Activated CD4-positive, alpha-beta T cell treated with anti-CD3 and anti-CD28 coated beads for 48 hours (primary cell): Measurements from ENCODE around the gene PIP4K2C.
"Not testable (repeated sequence)": the region's sequence is repeated elsewhere in the genome, so short reads cannot be mapped to it uniquely, and the experiment has no call there.

ENCODE experiments used
- DNase-seq: peaks from one replicate; pipeline ENCODE4 v3.0.0-alpha.2; 2020

PIP4K2C gene

DNA sequence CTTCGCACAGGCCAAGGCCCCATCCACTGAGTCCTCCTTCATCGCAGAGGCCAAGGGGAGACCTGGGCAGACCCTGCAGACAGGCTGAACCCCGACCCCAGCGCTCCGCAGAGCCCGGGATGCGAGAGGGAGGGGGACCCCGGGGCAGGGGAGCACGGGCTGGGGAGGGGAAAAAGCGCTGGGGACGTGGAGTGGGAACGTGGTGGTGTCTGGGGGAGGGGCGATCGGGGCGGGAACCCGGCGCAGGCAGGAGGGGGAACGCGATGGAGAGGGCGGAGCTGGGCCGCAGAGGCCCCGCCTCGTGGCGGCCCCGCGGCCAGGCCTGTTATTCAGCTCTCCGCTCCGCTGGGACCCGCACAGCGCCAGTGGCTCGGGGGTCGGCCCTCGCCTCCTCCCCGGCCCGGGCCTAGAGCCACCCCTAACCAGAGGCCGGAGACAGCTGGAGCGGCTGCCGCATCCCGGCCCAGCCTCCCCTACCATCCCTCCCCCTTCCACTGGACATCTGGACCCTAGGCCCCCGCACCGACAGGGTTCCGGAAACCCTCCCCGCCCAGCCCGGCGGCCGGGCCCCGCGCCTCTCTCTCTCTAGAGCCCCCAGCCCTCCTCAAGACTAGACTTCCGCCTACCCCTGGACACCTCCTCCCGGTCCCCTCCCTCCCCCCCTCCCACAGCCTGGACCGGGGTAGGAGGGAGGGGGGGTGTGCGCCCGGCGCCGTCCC lies 20.3 kb downstream of the PIP4K2C start, which contains the start of gene ARHGEF25:
Gene ARHGEF25 (plus strand): TSS at position 328 of the 719 bp plus-strand sequence. CDS start 460 bp downstream, outside the sequence.
- DNase-seq = peak; percentile 65

DNA sequence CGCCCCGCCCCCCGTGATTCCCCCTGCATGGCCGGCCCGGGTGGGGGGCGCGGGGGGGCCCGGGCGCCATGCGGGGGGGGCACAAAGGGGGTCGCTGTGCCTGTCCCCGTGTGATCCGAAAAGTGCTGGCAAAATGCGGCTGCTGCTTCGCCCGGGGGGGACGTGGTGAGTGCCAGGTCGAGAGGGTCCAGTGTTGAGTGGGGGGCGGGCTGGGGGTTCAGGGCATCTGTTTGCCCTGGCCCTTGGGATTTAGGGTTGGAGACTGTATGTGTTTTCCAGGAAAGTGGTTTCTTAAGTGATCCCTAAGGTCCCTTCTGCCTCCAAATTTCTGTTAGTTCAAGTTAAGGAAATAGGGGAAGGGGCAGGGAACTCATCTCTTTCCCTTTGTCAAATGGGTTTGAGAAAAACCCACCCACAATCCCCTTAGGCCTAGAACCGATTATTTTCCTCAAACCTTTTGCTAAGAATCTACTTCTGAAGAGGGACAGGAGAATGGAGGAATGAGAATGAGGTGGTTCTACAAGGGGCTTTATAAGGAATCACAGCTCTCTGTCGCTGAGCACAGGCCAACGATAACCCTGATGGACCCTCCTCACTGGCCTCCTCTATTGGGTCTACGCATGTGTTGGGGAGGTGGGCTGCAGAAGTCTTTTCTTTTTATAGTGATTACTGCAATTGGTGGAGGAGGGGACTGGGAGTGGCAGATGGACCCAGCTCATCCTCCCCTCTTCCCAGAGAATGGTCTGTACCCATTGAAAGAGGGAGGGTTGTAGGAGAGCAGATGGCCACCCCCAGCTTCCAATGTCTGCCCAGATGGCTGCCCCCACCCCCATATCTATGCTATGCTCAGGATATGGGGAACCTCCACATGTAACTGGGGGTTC lies 21.1 kb downstream of the PIP4K2C start:
- no peak for DNase-seq

DNA sequence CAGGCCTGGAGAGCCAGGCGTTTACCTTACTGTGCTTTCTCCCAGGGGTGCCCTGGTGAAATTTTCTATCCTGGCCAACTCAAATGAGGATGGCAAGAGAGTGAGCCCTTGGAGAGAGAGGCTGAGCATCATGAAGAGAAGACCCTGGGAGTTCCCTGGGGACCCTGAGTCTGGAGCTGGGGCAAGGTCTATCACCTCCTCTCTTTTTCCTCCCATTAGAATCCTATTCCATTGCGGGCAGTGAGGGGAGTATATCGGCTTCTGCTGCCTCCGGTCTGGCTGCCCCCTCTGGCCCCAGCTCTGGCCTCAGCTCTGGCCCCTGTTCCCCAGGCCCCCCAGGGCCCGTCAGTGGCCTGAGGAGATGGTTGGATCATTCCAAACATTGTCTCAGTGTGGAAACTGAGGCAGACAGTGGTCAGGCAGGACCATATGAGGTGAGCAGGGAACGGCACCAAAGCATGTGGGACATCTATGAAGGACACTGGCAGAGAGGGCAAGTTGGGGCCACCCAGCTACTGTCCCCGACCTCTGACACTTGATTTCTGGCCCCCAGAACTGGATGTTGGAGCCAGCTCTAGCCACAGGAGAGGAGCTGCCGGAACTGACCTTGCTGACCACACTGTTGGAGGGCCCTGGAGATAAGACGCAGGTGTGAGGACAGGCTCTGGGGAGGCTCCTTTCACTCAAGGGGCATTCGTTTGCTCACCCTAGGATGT lies 21.9 kb downstream of the PIP4K2C start:
- no peak for DNase-seq

DNA sequence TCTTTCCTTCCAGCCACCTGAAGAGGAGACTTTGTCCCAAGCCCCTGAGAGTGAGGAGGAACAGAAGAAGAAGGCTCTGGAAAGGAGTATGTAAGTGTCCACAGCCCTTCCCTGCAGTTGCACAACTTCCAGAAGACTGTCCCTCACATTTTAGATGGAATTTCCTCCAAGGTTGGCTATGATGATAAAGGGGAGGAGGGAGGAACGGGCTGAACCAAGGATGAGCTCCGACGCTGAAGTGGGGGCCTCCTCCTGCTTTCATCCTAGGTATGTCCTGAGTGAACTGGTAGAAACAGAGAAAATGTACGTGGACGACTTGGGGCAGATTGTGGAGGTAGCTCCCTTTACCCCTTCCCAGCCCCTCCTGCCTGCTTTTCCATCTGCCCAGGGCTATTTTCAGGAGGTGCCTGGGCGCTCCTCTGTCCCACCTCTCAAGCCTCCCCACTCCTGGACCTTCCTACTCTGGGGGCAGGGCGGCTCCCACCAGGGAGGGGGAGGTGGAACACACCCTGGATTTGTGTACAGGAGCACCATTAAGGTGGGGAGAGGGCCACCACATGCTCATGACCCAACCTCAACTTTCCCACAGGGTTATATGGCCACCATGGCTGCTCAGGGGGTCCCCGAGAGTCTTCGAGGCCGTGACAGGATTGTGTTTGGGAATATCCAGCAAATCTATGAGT lies 22.6 kb downstream of the PIP4K2C start:
- DNase-seq = no peak

DNA sequence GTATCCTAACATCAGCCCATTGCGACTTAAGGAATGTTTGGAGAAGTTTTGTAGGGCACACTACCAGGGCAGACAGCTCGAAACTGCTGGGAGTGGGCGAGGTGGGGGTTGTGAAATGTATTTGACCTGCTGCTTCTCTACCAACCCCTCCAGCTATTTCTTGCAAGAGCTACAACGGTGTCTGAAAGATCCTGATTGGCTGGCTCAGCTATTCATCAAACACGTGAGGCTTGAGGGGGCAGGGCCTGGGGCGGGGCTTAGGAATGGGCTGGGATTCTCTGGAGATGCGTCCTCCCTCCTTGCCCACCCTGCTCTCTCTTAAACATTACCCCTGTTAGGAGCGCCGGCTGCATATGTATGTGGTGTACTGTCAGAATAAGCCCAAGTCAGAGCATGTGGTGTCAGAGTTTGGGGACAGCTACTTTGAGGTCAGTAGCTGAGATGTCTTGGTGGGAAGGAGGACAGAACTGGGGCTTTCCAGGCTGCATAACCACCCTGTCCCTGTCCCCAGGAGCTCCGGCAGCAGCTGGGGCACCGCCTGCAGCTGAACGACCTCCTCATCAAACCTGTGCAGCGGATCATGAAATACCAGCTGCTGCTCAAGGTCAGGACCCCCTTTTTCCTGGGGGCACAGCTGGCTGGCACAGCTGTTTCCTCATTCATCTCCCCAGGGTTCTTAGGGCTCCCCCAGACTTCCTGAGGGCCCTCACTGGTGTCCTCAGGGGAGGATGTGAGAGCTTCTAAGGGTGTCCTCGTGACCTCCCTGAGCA lies 23.4 kb downstream of the PIP4K2C start:
- peak; percentile 42 for DNase-seq

DNA sequence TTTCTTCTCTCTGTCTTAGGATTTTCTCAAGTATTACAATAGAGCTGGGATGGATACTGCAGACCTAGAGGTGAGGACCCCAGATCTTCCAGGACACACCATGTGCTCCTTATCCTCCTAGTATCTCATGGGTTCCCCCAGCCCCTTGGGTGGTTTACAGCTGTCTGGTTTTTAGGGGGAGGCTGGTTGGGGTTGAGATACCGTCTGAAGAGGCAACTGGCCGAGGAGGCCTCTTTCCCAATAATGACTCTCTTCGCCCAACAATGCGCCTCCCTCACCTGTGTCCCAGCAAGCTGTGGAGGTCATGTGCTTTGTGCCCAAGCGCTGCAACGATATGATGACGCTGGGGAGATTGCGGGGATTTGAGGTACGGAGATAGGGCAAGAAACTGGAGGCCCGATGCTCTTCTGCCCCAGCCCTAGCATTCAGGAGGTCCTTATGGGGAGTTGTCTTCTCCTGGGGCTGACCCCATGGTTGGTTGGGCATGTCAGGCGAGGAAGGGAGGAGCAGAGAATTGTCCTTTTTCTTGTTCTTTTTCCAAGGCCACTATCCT lies 24.0 kb downstream of the PIP4K2C start:
- no peak for DNase-seq

DNA sequence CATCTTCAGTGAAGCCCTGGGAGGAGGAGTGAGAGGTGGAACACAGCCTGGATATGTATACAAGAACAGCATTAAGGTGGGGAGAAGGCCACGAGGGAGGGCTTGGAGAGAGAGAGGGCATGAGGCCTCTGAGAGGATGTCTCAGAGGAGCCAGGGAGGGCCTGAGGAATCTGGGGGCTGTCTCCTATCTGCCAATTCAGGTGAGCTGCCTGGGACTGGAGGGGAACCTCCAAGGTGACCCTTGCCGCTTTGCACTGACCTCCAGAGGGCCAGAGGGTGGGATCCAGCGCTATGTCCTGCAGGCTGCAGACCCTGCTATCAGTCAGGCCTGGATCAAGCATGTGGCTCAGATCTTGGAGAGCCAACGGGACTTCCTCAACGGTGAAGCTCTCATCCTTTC lies 24.6 kb downstream of the PIP4K2C start:
- DNase-seq = no peak

DNA sequence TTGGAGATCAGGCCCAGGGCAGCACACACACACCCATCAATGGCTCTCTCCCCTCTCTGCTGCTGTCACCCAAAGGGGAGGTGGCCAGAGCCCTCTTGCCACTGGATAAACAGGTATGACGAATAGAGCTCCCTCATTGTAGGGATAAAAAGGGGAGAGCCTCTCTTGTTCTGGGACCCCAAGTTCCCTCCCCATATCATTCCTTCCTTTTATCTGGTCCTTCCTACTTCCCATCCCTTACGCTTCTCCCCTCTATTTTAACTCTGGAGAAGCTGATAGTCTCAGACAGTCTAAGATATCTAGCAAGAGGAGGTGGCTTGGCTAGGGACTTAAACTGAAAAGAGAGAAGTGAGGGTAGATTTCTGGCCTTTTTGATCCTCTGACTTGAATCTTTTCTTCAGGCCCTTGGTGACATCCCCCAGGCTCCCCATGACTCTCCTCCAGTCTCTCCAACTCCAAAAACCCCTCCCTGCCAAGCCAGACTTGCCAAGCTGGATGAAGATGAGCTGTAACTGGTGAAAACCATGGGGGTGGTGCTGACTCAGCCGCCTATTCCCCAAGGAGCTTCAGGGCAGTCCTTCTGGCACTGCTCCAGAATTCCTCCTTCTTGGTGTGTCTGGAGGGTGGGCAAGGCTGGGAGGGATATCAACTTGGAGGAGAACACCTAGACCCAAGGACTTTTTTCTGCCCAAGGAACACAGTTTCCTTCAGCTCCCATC lies 25.6 kb downstream of the PIP4K2C start:
- no peak for DNase-seq

DNA sequence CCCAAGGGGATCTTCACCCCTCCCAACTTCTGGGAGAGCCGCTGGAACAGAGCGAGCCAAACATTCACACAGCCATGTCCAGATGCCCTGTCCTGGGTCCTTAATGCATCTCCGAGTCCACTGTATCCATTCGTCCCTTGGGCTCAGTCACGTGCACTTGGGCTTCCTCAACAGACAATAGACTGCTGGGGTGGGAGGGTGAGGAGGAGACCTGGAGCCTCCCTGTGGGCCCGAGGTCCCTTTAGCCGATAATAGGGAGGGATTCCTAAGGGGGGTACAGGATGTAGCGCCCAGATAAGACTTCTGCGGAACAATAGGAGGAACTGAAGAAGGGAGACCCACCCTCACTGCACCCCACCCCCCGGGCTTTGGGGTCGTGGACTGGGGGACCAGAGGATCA lies 26.9 kb downstream of the PIP4K2C start:
- DNase-seq = no peak

DNA sequence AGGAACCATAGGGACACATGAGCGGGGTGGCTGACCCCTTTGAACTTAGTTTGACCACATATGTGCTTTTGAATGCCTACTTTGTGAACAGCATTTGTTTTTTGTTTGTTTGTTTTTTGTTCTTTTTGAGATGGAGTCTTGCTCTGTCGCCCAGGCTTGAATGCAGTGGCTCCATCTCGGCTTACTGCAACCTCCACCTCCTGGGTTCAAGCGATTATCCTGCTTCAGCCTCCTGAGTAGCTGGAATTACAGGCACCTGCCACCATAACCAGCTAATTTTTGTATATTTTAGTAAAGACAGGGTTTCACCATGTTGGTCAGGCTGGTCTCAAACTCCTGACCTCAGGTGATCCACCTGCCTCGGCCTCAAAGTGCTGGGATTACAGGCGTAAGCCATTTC lies 27.4 kb downstream of the PIP4K2C start:
- DNase-seq = not testable (repeated sequence)

DNA sequence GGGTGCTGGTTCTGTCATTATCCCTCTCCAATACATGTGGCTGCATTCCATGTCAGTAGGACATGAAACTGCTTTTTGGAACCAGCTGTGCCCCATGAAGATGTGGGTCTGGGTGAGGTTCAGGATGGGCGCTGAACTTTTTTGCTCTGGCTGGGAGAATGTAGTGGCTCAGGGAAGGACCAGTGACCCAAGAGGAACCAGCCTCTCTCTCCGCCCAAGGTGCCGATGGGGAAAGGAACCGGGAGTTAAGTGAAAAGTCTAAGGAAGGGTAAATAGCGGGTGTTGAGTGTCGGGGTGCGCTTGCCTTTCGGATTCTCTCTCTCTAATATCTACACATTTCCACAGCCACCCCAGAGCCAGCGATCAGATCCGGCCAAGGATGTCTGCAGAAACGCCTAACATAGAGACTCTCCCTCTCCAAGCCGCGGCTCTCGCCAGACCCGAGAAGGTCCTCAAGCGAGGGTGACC lies 28.0 kb downstream of the PIP4K2C start:
- no peak for DNase-seq

DNA sequence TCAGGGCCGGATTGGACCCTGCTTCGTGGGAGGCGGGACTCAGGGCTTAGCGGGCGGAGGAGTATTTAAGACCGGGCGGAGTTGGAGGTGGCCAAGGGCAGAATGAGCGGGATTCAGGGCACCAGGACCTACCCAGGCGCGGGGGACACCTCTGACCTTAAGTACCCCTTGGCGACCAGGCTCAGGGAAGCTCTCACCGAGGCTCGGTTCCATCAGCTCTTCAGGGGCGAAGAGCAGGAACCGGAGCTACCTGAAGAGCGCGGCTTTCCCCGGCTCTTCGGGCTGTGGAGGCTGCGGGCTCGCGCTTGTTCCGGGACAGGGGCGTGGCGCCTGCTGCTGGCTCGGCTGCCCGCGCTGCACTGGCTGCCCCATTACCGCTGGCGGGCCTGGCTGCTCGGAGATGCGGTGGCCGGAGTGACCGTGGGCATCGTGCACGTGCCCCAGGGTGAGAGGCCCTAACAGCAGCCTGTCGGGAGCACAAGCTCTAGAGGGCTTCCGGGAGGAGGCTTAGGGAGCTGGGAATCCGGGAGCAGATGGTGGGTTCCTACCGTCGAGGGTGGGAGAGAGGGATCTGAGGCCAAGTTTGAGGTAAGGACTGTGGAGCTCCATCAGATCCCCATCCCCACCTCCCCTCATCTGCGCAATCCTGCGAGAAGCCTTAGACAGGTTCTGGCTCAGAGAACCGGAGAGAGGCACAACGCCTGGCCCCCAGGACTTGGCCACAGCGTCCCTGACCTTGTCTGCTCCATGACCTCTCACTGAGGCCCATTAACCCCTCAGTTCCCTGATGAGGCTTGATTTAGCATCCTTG lies 28.6 kb downstream of the PIP4K2C start:
- no peak for DNase-seq

DNA sequence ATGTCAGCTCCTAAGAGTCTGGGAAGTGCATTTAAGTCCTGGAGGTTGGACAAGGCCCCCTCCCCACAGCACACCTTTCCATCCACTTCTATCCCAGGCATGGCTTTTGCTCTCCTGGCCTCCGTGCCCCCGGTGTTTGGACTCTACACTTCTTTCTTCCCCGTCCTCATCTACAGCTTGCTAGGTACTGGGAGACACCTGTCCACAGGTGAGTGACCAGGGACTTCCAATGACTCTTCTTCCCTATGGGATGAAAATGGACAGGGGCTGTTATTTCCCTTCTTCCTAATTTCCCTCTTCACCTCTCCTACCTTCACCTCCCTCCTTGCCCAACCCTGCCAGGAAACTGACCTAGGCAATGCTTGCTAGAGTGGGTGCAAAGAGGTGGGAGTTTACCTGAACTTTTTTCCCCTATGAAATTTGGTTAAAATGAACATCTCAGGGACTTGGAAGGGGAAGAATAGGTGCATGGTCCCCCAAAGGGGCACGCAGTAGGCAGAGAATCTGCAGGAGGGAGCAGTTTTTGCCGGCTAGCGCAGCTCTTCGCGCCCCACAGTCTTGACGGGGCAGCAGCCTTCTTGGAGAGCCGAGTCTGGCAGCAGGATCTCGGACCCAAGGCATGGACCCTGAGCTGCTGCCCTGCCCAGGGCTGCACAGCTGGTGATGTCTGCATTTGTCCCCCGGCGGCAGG lies 29.4 kb downstream of the PIP4K2C start:
- no peak for DNase-seq

DNA sequence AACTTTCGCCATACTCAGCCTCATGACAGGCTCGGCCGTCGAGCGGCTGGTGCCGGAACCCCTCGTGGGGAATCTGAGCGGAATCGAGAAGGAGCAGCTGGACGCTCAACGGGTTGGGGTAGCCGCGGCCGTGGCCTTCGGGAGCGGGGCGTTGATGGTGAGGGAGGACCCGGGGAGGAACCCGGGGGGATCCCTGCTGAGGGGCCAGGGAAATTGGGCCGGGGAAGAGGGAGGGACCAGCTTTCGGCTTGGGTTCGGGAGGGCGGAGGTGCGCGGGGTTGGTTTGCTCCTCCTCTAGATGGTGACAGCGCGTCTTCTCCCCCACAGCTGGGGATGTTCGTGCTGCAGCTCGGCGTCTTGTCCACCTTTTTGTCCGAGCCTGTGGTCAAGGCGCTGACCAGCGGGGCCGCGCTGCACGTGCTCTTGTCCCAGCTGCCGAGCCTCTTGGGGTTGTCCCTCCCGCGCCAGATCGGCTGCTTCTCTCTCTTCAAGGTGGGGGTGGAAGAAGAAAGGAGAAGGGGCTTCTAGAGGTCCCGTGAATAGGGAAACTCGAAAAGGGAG lies 30.0 kb downstream of the PIP4K2C start:
- DNase-seq = no peak

DNA sequence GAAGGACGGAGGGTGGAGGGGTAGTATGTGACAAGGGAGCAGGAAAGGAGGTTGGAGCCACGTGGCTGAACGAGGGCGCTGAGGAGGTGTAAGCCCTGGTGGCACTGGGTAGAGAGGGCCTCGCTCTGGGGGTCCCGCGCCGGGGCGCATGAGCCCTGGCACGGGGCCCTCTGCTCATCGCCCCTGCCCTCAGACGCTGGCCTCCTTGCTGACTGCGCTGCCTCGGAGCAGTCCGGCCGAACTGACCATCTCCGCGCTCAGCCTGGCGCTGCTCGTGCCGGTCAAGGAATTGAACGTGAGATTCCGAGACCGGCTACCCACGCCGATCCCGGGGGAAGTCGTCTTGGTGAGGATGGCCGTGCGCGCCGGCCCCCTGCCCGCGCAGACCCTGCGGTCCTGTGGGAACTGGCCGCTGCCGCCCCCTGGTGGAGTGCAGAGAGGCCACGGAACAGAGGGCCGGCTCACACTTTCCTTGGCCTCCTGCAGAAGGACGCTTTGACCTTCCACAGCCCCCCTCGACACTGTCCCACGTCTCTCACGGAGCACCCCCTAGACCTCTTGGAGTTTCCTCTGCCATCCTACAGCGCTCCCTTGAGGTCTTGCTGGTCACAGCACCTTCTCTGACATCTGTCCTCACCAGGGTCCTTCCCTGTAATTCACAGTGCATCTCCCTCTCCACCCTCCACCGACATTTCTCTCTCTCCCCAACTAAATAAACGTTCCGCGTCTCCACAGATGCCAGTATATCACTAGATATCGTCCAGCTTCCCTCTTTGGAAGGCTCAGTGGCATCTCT lies 30.7 kb downstream of the PIP4K2C start:
- DNase-seq = peak; percentile 73

DNA sequence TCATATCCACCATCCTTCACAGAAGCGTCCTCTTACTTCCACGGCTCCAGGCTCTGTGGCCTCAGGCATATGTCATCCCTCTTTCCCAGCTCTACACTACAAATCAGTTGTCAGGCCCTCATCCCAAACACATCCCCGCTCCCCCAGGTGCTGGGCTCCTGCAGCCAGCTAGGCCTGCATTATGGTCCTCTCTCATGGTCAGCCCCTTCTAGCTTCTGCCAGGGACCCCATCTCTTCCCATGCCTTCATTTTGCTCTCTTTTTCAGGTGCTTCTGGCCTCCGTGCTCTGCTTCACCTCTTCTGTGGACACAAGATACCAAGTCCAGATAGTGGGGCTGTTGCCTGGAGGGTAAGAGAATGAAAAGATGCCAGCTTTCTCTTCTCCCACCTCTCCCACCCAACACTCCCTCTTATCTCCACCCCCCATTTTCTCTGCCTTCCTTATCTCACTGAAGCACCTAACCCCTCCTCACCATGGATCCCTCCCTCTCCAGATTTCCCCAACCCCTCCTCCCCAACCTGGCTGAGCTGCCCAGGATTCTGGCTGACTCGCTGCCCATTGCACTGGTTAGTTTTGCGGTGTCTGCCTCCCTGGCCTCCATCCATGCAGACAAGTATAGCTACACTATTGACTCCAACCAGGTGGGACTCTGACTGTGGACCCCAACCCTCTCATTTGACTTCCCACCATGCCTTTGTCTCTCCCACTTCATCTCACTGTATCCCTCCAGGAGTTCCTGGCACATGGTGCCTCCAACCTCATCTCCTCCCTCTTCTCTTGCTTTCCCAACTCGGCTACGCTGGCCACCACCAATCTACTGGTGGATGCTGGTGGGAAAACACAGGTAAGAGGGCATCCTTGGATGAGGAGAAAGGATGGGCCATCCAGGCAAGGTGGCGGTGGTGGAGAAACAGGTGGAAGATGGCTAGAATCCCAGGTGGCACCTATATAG lies 31.6 kb downstream of the PIP4K2C start:
- no peak for DNase-seq

DNA sequence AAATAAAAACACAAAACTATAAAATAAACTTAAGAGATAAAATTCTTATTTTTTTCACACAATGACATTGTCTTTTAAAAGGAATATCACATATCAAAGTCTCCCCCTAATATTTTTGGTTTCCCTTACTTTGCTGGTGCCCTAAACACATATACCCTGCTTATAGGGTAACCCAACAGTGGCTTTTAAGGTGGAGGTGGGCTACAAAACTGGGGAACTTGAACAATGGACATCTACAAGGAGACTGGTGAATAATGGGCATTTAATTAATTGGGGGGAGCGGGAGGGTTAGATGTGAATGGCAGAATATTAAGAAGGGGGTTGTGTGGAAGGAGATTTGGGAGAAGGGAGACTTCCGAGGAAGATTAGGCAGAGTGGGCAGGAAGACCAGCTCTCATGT lies 32.4 kb downstream of the PIP4K2C start:
- DNase-seq = no peak
